Nucleus accumbens (tissue), 56 donors: ENCODE data around the gene ADGRG2.
A peak's percentile ranks its signal among the peaks of the same experiment; 100 is the strongest.

Source experiments
- DNase-seq, 56 donors: peaks; one replicate each; lab custom pipeline; 2025; lab: John Stamatoyannopoulos, UW

The ADGRG2 gene

GRCh38 chrX:18962329-18962728, 159.9 kb downstream of the ADGRG2 start:
- no peak for DNase-seq

DNA sequence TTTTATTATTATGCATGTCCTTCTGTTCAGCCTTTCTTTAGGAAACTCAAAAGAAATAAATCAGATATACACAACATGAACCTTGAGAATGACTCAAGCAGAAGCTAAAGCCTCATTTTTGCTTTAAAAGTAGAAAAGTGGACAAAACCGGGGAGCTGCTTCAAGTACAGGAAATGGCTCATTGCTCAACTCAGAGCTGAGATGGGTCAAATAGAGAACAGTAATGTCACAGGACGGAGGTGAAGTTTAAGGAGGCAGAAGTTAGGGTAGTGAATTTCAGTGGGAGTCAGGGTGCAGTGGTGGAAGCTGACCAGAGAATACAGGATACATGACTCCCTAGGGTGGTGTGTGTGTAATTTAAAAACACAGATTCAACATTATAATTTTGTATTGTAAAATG, 160.6 kb downstream of the ADGRG2 start:
- no peak for DNase-seq

DNA sequence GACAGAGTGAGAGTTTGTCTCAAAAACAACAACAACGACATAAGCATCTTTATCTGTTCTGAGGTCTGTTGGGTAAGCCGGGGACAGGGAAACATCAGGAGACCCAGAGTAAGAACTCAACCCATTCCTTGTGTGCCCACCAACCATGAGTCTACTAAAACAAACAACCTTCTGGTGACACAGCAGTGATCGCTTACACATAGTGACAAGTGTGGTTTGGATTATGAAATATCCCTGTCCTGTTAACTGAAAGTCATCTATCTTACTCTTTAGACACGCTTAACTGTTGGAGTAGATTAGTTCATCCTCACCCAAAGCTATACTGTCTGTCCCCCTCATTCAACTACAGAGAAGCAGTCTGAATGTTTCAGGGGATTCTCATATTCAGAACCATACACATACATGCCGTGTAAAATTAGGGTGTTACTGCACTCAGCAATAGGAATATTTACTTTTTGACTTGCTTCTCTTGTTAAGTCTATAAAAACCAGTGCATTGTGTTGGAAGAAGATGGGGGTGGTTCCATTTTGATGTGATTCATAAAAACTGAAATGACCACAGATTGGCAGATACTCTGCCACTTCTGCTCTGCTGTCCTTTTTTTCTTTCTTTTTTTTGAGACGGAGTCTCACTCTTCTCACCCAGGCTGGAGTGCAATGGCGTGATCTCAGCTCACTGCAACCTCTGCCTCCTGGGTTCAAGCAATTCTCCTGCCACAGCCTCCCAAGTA, 165.8 kb downstream of the ADGRG2 start:
- DNase-seq: no peak

DNA sequence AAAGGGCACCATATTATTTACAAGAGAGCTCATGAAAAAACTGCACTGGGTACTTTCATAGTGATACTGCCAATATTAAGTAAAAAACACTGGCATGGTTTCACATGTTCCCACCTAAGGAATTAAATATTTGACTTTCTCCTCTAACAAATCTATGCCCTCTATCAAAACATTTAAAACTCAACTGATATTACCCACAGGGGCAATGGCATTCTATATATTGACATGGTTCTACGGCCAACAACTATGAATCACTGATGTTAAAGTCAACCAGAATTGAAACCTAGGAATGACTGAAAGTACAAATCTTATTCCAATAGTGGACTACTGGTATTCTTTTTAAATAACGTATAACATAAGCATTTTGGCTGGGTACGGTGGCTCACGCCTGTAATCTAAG, 166.6 kb downstream of the ADGRG2 start:
- no peak for DNase-seq

GRCh38 chrX:18951032-18951431, 171.2 kb downstream of the ADGRG2 start:
- DNase-seq: no peak

- no peak for DNase-seq
Observed at GRCh38 chrX:18949944-18950301, 172.3 kb downstream of the ADGRG2 start.

GRCh38 chrX:18949291-18949943, 172.9 kb downstream of the ADGRG2 start:
- DNase-seq: no peak

DNA sequence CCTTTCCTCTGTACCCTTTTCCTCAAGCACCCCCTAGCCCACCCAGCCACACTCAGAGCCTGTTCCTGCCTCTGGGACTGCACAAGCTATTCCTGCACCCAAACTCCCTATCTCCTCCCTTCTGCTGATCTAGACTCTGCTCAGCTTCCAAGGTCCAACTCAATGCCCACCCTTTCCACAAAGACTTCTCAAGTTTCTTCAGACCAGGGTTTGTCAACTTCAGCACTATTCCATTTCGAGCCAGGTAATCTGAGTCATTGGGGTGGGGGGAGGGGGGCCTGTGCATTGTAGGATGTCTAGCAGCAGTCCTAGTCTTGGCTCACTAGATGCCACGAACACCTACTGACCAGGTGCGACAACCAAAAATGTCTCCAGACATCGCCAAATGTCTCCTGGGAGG, 175.7 kb downstream of the ADGRG2 start:
- DNase-seq: no peak

- DNase-seq: peak in 2 of 56 donors; percentile 2 to 3
Observed at GRCh38 chrX:18946157-18946556, 176.1 kb downstream of the ADGRG2 start.

- no peak for DNase-seq
Observed at GRCh38 chrX:18945483-18945882, 176.8 kb downstream of the ADGRG2 start.

- DNase-seq: no peak
Observed at GRCh38 chrX:18944482-18944881, 177.8 kb downstream of the ADGRG2 start.

- no peak for DNase-seq
Observed at GRCh38 chrX:18941896-18942295, 180.4 kb downstream of the ADGRG2 start.
